GM13976 (cell line): ENCODE measurements around the gene GMEB2.

ENCODE experiments used
- DNase-seq: peaks from one replicate; pipeline ENCODE4 v3.0.0; 2012; ENCODE audit warnings: low spot score
- in situ Hi-C: fragments of 300-500 bp; cut with MboI; formaldehyde crosslinking; loops from one replicate; pipeline ENCODE4 v1.12.0; 2022; ENCODE audit warnings: low sequenced_read_pairs, mixed read lengths, inconsistent platforms; ENCODE audit not compliant: unreplicated experiment
- TF ChIP-seq, protein P1 (sequence below): IDR thresholded peaks from 2 replicates; pipeline ENCODE4 v1.5.1; 2012; ENCODE audit warnings: borderline replicate concordance, mild to moderate bottlenecking; ENCODE audit not compliant: insufficient read depth; ENCODE audit errors: extremely low read depth, missing control alignments, control extremely low read depth

Gene GMEB2

DNA sequence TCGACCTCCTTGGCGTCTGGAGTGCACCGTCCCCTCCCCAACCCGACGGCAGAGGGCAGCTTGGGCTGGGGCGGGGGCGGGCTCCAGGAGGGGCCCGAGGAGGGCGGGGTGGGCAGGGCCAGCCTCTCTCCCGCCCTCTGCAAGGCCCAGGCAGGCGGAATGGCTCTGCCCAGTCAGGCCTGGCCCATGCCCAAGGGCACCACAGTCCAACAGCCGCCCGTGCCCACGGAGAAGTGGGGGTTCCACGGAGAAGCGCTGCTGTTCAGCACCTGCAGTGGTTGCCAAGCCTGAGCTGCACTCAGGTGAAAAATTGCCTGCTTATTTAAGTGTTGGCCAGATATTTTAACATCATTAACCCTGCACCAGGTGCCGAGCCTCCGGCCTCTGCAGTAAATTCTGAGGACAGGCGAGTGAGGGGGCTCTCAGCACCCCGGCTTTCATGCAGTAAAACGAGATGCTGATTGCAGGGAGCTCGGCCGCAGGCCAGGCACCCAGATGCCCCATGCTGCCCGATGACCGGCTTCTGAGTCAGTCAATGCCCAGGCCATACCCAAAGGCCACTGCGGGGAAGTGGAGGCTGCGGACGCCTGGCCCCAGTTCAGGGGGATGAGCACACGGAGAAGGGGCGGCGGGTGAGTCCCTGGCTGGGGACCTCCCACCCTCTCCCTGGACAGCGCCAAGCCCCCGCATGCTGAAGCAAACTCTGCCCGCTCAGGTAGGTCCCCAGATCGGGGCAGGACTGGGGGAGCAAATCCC is 79.0 kb downstream of the GMEB2 start, which contains the start of gene SRMS:
SRMS (minus strand) TSS at position 25 of the 756 bp plus-strand sequence. CDS start 286 bp downstream, outside the sequence.
- DNase-seq = no peak
- TF ChIP-seq, protein P1, sequence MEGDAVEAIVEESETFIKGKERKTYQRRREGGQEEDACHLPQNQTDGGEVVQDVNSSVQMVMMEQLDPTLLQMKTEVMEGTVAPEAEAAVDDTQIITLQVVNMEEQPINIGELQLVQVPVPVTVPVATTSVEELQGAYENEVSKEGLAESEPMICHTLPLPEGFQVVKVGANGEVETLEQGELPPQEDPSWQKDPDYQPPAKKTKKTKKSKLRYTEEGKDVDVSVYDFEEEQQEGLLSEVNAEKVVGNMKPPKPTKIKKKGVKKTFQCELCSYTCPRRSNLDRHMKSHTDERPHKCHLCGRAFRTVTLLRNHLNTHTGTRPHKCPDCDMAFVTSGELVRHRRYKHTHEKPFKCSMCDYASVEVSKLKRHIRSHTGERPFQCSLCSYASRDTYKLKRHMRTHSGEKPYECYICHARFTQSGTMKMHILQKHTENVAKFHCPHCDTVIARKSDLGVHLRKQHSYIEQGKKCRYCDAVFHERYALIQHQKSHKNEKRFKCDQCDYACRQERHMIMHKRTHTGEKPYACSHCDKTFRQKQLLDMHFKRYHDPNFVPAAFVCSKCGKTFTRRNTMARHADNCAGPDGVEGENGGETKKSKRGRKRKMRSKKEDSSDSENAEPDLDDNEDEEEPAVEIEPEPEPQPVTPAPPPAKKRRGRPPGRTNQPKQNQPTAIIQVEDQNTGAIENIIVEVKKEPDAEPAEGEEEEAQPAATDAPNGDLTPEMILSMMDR = no peak
- in situ Hi-C loops = loop anchor here (25.0 kb wide), 1 partner anchor 314 kb away; the partner anchor contains the start of genes ABHD16B and TPD52L2

DNA sequence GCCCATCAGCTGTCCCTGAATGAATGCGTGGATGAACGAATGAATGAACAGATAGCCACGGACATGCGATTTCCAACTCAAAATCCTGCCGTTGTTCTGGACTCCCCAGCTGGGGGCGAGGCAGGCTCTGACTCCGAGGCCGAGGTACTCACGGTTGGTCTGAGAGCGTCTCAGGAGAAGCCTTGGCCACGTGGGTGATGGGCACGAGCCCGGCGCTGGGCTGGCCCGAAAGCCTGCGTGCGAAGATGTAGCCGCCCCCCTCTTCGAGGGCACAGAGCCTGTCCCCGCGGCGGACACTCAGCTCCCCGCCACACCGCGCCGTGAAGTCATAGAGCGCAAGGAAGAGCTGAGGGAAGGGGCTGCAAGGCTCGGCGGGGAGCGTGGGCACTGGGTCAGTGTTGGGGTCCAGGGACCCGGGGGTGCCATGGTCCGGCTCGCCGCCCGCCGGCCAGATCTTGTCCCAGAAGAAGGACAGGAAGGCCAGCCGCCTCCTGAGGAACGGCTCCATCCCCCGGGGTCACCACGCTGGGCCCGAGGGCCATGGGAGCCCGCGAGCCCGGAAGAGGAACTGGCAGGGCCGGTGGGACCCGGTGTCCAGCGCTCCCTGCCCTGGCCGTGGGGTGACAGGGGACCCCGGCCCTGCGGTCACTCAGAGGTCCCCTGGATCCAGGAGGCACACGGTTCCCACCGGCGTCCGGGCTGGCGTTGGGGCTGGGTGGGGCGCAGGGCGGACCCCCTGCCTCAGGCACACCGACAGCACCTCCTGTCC is 79.8 kb downstream of the GMEB2 start:
- in situ Hi-C loops = loop anchor here (25.0 kb wide), 1 partner anchor 315 kb away; the partner anchor contains the start of genes ABHD16B and TPD52L2
- TF ChIP-seq, protein P1 = no peak
- DNase-seq = no peak

DNA sequence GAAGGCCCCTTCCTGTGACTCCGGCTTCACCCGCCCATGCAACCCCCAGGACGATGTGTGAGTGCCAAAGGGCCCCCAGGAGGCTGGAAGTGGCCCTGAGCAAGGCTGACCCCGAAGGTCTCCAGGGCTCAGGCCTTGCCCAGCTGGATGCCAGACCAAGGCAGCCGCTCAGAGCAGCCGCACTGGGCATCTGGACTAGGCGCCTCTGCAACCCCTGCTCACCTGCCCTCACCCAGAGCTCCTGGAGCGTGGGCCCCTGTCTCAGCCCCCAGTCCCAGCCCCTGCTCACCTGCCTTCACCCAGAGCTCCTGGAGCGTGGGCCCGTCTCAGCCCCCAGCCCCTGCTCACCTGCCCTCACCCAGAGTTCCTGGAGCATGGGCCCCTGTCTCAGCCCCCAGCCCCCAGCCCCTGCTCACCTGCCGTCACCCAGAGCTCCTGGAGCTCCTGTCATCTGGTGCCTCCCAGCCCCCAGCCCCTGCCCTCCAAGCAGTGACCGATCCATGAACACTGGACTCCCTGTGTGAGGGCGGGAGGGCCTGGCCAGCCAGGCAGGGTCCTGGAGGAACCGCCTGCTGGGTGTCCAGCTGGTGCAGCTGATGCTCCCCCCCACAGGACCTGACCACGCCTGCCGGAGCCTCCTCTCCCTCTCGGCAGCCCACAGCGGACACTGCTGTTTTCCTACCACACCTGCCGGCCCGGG is 80.5 kb downstream of the GMEB2 start:
- DNase-seq = no peak
- in situ Hi-C loops = loop anchor here (25.0 kb wide), 1 partner anchor 316 kb away; the partner anchor contains the start of genes ABHD16B and TPD52L2
- TF ChIP-seq, protein P1 = no peak

DNA sequence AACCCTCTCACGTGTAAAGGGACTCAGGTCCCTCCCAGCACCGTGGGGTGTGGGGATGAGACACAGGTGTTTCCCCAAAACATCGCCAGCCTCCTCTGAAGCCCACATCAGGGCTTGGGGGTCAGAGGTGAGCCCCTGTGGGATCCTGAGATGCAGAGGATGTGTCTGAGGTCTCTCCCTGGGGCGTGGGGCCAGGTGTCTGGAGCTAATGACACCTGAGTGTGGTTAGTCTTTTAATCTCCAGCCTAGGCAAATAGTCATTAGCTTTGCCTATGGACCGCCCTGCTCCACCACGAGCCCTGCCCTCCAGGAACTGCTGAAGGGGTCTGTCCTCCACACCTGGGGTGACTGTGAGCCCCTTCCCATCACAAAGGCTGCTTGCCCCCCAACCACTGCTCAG is 81.1 kb downstream of the GMEB2 start:
- in situ Hi-C loops = loop anchor here (25.0 kb wide), 1 partner anchor 316 kb away; the partner anchor contains the start of genes ABHD16B and TPD52L2
- TF ChIP-seq, protein P1 = no peak
- DNase-seq = no peak

DNA sequence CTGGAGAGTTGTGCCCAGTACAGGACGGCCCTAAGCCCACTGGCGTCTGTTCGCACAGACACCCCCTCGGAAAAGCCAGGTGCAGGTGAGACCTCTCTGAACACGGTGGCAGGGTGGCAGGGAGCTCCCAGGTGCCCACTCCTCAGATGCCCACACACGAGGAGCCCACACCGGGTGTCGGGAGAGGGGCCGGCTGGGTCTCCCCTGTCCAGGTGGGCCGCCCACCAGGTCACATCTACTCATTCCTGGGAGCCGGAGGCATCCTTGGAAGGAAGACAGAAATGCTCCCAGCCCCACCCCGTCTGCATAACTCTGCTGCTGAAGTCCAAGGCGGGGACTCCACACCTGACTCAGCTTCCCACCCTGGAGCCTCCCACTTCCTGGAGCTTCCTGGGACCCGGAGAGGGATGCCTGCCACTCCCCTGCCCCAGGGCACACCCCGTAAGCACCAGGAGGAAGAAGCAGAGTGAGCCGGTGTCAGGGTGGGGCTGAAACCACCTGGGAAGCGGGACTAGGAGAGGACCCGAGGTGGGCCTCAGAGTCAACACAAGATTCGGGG is 81.9 kb downstream of the GMEB2 start:
- TF ChIP-seq, protein P1 = no peak
- DNase-seq = no peak

DNA sequence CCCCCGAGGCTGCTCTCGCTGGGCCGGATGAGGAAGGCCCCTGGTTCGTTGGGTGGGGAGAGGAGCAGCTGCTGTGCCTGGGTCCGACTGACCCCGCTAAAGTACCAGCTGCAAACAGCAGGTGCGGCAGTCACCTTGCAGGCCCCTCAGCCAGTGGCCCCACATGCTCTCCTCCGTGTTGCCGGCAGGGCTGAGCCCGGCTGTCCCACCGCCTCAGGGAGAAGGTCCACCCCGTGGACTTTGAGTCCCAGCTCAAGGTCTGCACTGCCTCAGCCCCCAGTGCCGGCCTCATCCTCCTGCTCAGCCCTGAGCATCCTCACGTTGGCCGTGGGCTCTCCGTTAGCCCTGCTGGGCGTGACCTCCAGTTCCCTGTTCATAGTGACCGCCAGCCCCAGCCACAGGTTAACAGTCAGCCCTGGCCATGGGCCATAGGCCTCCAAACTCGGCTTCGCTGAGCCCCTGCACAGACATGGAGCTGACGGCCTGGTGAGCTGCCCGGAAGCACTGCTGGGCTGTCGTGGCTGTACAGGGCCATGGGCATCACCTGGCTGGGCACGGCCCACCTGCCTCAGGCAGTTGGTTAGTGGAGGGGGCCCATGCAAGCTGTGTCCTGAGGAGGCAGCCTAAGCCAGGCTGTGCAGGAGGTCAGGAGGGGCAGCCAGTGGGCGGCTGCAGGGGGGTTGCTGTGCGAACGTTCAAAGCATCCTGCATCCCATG is 82.5 kb downstream of the GMEB2 start:
- TF ChIP-seq, protein P1 = no peak
- no peak for DNase-seq
- in situ Hi-C loops = loop anchor here (25.0 kb wide), 1 partner anchor 318 kb away; the partner anchor contains the start of genes ABHD16B and TPD52L2

More for the DNA sequence above, 81.9 kb downstream of the GMEB2 start:
- in situ Hi-C loops = loop anchor here (25.0 kb wide), 1 partner anchor 317 kb away; the partner anchor contains the start of genes ABHD16B and TPD52L2
